Measurements from ENCODE around the gene MISP3. TPM values are rescaled to one million over a fixed set of nuclear protein-coding genes. Genes with fewer than 3 reads are reported as not detected.

The MISP3 gene
- total and polyA plus RNA-seq, 2 of the 8 experiments (the other 6 are each of a cell fraction or from before 2014, with no cell fraction given): 0.74 to 1.4 TPM

- no peak for TF ChIP-seq CHD7 (IDR thresholded peaks at IDR 0.05; ENCODE audit: insufficient replicate concordance, low read length)
- TF ChIP-seq EGR1 (IDR thresholded peaks at IDR 0.05; ENCODE audit: borderline replicate concordance, low read depth, low read length): no peak
- no peak for TF ChIP-seq GABPA (IDR thresholded peaks at IDR 0.05; ENCODE audit: borderline replicate concordance, insufficient read depth, low read length)
- TF ChIP-seq ATF2 (IDR thresholded peaks at IDR 0.05; ENCODE audit: low read length): no peak
- no peak for TF ChIP-seq RAD21 (IDR thresholded peaks at IDR 0.05 in 1 of 2, conservative IDR thresholded peaks at IDR 0.05 in 1 of 2; ENCODE audit: low read depth in 2 of 2, low read length in 2 of 2)
- no peak for TF ChIP-seq RNF2 (IDR thresholded peaks at IDR 0.05; ENCODE audit: borderline replicate concordance, low read depth, low read length, missing control alignments, poor library complexity, severe bottlenecking)
Measured at GRCh38 chr19:14089662-14090508, 17.3 kb downstream of the MISP3 start (continued).
